ENCODE results near the gene WDR93.

DNA sequence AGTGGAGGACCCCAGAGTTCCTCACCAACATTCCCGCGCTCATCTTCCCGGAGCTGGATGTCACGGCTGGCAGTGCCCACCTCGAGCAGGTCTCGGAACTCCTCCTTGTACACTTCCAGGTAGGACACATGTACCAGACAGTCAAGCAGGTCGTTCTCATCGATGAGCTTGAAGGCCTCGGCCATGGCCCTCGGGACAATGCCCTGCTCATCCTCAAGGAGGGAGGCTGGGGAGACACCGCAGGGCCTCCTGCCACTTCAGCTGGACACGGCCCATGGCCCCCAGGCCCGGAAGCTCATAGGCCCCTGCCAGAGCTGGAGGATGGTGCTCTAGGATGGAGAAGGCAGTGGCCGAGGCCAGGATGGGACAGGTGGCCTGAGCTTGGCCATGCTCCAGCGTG is 40.9 kb upstream of the WDR93 start:
- no peak for TF ChIP-seq POLR2A (IDR thresholded peaks at IDR 0.05; ENCODE audit: low read depth, low read length)
- TF ChIP-seq POLR2AphosphoS5 (IDR thresholded peaks at IDR 0.05; ENCODE audit: low read depth, low read length), result no peak
- no peak for TF ChIP-seq PAX5 (IDR thresholded peaks at IDR 0.05; ENCODE audit: insufficient read depth, low read length, severe bottlenecking)
